Renal pelvis (tissue), 4 donors: ENCODE data around the gene CYP4B1. TPM values are rescaled to one million over a fixed set of nuclear protein-coding genes. Genes with fewer than 3 reads are reported as not detected.

Experiments used
- DNase-seq: peaks from one replicate; pipeline ENCODE4 v3.0.0-alpha.2; 2013
- polyA plus RNA-seq, 3 donors: library from polyadenylated mRNA; unstranded; fragments of 120-200 nt; gene quantifications; one replicate each; pipeline ENCODE4 v1.2.1, GENCODE V29; 2013; ENCODE audit not compliant: insufficient read length in 3 of 3

CYP4B1 gene
- polyA plus RNA-seq, 3 donors, result 2.2 to 3.9 (median 3.1) TPM

DNA sequence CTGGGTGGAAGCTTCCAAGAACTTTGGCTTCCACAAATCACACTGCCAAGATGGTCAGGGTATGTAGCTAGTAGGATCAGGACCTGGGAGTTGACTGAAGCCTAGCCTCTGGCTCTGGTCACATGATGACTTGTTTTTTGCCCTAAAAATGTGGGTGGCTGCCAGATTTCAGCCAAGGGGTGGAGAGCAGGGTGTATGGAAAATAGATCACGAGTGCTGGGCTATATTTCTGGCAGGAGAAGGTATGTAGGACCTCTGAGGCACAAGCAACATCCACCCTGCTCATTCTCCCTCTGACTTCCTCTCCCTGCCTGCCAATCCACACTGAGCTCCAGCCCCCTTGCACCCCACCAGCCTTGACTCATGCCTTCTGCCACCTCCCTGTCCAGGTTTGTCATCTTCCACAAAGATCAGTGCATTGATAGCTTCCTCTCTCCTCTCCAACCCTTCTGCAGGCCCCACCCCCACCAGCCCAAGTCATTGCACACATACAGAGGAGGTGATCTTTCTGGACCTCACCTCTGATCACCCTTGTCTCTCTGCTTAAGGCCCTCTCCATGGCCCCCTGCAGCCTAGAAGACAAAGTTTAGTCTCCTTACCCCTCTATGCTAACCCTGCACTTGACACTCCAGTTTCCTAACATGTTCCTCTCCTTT lies 8.3 kb upstream of the CYP4B1 start:
- no peak for DNase-seq

GRCh38 chr1:46793126-46793525 lies 5.7 kb upstream of the CYP4B1 start:
- DNase-seq, result no peak

GRCh38 chr1:46797696-46798470 lies 963 bp upstream of the CYP4B1 start:
- DNase-seq, result no peak

DNA sequence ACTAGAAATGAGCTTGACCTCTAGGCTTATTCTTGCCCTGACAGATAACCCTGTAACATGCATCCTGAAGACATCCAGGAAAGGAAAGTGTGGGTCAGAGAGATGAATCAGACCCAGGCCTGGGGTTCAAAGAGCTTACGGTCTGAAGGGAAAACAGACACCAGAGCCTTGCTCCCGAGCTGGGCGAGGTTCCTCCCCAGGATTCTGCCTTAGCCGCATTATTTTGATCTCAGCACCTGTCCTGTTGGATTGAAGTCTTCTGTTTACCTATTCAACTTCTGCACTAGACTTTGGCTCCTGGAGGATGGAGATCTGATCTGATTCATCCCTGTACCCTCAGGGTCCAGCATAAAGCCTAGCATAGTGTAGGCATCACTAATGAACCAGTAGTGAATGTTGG lies 1.9 kb downstream of the CYP4B1 start:
- no peak for DNase-seq

GRCh38 chr1:46801323-46802055 lies 2.6 kb downstream of the CYP4B1 start:
- no peak for DNase-seq

DNA sequence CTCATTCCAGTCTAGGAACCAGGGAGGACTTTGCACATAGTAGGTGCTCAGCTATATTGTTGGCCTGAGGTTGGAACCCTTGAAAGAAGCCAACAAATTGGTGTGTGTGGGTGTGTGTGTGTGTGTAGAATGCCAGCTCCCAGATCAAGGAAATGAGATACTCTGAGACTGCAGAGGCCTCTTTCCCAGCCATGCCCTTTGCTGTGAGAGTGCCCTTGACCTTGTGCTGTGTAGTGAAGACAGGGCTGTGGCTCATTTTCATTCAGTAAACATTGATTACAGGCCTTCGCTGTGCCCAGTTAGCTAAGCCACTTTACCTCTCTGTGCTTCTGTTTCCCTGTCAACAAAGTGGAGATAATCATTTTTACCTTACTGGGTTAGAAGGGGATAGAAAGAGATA lies 3.2 kb downstream of the CYP4B1 start:
- no peak for DNase-seq

- DNase-seq, result no peak
Observed at GRCh38 chr1:46802901-46803574, 4.2 kb downstream of the CYP4B1 start.

DNA sequence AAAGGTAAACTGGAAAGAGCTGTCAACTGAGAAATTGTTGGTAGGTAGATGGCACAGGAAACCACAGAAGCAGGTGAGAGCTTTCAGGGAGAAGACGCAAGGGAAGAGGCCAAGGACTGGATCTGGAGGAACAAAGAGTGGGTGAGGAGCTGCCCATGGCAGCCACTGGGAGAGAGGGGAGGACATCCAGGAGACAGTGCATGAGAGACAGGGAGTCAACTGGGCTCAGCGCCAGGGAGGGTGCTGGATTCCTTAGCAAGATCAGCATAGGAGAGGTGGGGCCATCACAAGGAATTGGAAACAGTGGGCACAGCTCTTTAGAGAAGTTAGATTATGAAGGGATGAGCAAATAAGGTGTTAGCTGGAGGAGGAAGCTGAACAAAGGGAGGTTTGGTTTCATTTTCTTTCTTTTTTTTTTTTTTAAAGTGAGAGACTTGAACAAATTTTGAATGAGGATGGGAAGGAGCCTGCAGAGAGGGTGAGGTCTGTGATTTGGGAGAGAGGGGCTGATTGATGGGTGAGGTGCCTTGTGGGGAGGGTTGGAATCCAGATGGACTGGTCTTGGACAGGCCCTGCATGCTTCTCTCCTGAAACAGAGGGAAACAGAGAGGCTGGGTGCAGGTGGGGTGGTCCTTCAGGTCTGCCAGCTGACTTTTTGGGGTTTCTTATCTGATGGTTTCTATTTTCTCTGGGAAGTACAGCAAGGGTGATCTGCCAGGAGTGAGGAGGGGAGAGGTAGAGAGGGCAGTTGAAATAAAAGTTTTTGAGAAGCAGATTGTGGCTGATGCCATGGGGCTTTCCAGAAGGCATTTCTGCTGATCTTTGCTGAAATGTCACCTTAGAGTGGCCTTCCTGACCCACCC lies 5.4 kb downstream of the CYP4B1 start:
- no peak for DNase-seq

- no peak for DNase-seq
Observed at GRCh38 chr1:46804926-46805325, 6.1 kb downstream of the CYP4B1 start.

- no peak for DNase-seq
Observed at GRCh38 chr1:46805755-46806154, 6.9 kb downstream of the CYP4B1 start.

DNA sequence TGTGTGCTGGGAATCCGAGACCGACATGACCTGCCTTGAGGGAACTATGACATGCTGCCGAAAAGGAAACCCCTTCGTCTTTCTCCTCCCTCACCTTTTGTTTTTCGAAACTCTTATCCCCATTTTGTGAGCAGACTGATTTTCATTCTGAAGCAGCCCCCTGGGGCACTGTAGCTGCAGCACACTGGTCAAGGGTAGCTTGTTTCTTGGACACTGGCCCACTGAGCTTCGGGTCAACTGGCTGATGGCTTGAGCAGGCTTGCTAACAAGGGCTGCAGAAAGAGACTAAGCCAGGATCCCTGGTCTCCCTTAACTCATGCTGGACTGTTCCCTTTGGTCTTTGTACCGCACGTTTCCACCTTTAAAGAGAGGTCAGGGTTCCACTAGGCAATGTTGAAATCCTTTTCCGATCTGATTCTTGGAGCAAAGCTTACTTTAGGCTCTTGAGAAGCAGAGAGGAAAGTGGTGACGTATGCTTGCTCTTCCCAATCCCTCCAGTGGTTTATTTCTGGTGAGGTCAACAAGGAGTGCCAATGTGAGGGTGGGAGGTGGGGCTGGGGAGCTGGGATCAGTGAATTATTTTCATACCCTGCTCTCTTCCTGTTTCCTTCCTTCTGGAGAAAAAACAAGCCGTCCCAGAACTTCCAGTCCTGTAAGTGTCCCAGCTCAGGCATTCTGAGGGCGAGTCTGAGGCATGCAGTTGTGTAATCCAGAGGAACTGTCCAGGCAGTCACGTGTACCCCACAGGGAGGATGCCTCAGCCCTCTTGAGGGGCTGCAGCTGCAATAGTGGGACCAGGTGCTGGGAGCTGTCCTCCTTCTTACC lies 7.6 kb downstream of the CYP4B1 start:
- peak; percentile 4 for DNase-seq

GRCh38 chr1:46807046-46807972 lies 8.5 kb downstream of the CYP4B1 start:
- no peak for DNase-seq

- DNase-seq, result no peak
Observed at GRCh38 chr1:46809071-46809470, 10.2 kb downstream of the CYP4B1 start.

DNA sequence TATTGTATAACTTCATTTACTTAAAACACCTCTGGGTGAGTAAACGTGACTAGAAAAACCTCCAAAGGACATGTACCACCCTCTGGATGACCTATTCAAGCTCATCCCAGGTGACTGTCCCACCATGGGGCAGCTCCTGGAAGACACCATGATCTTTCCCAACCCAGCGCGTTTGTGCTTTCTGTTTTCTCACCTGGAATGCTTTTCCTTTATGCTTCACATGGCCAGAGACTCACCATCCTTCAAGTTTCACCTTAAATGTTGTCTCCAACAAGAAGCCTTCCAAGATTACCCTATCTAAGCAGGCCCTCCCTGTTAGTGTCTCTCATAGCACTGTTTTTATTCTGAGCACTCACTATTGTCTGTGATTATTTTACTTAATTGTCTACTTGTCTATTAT lies 11.1 kb downstream of the CYP4B1 start:
- DNase-seq, result no peak

DNA sequence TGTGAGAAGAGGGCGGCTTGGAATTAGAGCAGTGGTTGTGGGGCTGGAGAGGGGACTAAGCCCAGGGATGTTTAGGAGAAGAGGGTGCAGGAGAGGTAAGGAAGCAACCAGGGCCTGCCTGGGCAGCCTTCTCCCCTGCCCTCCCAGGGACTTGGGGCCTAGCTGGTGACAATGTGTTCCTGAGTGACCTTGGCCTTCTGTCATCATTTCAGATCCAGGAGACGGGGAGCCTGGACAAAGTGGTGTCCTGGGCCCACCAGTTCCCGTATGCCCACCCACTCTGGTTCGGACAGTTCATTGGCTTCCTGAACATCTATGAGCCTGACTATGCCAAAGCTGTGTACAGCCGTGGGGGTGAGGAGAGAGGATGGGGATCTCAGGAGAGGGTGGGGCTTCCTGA lies 11.8 kb downstream of the CYP4B1 start:
- DNase-seq, result no peak

- no peak for DNase-seq
Observed at GRCh38 chr1:46811053-46811452, 12.2 kb downstream of the CYP4B1 start.

DNA sequence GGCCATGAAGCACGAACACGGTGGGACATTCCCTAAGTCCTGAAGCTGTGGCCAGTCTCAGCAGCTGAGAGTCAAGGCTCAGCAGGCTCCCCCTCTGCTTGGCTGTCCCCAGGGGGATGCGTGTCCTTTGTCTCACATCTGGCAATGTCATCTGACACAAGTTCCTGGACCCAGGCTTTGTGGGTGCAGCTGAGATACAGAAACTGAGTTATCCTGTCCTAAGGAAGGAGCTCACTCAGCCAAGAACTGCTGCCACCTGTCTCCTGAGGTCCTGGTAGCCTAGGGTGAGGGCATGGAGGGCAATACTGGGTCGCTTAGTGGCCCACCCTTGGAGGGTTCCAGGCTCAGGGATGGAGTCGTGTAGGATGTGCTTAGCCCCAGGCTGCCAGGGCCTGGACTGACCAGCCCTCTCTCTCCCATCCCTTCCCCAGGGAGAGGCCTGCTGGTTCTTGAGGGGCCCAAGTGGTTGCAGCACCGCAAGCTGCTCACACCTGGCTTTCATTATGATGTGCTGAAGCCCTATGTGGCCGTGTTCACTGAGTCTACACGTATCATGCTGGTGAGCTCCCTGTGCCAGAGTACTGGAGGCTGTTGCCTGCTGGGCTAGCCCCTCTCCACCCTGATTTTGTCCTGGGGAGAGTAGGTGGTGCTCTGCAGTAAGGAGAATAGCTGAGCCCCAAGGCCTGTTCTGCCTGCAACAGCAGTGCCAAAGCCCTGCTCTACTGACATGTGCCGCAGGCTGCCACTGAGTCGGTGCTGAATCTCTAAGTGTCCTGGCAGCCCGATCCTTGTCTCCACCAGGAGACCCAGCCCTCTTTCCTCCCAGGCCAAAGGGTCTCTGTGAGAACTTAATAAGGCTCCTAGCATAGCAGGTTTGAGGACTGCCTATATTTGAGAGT lies 13.5 kb downstream of the CYP4B1 start:
- no peak for DNase-seq
